GM12873 (cell line): ENCODE data around the gene PDZD8.

Source experiments
- TF ChIP-seq, protein P1 (sequence below): IDR thresholded peaks from 2 replicates; pipeline ENCODE4 v1.5.1; 2012; ENCODE audit warnings: low read depth, mild to moderate bottlenecking, moderate library complexity, low read length, control low read depth; ENCODE audit not compliant: insufficient read depth; ENCODE audit errors: missing control alignments

Gene PDZD8, protein sequence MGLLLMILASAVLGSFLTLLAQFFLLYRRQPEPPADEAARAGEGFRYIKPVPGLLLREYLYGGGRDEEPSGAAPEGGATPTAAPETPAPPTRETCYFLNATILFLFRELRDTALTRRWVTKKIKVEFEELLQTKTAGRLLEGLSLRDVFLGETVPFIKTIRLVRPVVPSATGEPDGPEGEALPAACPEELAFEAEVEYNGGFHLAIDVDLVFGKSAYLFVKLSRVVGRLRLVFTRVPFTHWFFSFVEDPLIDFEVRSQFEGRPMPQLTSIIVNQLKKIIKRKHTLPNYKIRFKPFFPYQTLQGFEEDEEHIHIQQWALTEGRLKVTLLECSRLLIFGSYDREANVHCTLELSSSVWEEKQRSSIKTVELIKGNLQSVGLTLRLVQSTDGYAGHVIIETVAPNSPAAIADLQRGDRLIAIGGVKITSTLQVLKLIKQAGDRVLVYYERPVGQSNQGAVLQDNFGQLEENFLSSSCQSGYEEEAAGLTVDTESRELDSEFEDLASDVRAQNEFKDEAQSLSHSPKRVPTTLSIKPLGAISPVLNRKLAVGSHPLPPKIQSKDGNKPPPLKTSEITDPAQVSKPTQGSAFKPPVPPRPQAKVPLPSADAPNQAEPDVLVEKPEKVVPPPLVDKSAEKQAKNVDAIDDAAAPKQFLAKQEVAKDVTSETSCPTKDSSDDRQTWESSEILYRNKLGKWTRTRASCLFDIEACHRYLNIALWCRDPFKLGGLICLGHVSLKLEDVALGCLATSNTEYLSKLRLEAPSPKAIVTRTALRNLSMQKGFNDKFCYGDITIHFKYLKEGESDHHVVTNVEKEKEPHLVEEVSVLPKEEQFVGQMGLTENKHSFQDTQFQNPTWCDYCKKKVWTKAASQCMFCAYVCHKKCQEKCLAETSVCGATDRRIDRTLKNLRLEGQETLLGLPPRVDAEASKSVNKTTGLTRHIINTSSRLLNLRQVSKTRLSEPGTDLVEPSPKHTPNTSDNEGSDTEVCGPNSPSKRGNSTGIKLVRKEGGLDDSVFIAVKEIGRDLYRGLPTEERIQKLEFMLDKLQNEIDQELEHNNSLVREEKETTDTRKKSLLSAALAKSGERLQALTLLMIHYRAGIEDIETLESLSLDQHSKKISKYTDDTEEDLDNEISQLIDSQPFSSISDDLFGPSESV

DNA sequence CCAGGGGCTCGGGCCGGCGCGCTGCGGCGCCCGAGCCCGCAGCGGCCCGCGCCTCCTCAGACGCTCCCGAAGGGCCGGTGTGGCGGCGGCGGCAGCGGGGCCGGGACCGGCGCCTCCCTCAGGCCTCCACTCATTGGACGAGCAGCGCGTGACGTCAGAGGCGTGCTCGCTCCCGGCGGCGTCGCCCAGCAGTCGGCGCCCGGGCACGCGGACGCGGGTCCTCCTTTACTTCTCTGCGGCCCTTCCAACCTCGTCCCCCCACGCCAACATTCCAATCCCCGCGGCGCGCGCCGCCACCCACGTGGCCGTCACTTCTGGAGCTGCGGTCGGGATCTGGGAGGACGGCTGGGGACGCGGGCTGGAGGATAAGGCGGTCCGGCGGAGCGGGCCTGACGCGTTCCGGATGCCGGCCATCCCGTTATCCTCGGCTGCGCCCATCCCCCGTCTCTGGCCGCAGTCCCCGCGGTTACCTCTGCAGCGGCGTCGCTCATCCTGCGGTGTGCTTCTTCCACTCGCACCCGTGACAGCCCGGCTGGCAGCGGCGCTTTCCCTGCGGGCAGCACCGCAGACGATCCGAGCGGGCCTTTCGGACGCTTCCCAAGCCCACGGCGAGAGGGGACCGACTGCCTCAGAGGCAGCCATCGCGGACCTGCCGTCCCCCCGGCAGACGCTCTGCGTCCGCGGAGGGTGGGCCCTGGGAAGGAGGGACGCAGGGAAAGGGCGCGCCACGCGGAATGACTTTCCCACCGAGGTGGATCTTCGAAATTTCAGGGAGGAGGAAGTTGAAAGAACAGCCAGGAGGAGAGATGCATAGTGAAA is at the start of gene PDZD8:
Gene PDZD8 (minus strand): TSS at position 81 of the 819 bp plus-strand sequence. CDS start 213 bp downstream, outside the sequence.
- TF ChIP-seq, protein P1, sequence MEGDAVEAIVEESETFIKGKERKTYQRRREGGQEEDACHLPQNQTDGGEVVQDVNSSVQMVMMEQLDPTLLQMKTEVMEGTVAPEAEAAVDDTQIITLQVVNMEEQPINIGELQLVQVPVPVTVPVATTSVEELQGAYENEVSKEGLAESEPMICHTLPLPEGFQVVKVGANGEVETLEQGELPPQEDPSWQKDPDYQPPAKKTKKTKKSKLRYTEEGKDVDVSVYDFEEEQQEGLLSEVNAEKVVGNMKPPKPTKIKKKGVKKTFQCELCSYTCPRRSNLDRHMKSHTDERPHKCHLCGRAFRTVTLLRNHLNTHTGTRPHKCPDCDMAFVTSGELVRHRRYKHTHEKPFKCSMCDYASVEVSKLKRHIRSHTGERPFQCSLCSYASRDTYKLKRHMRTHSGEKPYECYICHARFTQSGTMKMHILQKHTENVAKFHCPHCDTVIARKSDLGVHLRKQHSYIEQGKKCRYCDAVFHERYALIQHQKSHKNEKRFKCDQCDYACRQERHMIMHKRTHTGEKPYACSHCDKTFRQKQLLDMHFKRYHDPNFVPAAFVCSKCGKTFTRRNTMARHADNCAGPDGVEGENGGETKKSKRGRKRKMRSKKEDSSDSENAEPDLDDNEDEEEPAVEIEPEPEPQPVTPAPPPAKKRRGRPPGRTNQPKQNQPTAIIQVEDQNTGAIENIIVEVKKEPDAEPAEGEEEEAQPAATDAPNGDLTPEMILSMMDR, result no peak

DNA sequence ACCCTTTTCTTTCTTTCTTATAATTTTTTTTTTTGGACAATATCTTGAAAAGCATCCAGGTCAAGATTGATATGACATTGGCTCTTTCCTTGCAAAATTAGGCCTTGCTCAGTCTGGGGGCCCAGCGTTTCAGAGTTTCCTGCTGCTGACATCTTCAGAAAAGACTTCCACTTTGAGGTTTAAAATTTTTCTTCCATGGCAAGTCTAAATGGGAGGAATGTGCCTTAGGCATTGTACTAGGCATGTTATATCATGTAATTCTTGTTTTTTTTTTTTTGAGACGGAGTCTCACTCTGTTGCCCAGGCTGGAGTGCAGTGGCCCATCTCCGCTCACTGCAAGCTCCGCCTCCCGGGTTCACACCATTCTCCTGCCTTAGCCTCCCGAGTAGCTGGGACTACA is 48.9 kb upstream of the PDZD8 start:
- TF ChIP-seq, protein P1, result no peak

DNA sequence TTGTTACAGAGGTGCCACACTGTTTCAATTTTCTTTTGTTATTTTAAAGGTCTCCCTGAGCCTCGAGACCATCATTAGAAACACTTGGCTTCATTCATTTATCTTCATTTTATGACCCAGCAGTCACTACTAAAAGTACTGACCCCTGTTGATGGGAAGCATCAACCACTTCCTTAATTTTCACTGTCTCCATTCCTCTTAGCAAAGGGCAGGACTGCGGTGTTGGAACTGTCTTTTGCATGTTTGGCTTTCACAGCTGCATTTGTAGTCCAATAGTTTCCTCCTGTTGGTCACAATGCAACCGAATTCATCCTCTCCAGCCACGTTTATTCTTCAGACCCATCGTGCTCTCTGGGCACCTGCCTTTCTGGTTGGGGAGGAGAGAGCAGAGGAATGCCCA is 46.7 kb upstream of the PDZD8 start:
- TF ChIP-seq, protein P1, result no peak

DNA sequence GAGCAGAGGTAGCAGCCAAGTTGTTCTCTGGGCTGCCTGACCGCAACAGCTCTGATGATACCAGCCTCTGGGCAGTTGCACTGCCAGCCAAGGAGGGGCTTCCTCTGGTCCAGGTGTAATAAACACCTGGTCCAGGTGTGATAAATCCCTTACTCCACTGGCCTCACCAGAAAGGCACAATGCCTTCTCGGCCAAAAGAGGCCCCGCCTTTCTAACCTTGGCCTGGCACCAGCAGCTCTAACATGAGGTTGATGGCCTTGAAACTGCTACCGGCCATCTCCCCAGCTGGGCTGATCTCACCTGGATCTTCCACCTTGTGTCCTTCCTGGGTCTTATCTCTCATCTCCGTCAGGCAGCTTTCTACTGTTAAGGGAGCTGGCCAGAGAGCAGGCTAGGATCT is 45.5 kb upstream of the PDZD8 start:
- TF ChIP-seq, protein P1, result no peak

DNA sequence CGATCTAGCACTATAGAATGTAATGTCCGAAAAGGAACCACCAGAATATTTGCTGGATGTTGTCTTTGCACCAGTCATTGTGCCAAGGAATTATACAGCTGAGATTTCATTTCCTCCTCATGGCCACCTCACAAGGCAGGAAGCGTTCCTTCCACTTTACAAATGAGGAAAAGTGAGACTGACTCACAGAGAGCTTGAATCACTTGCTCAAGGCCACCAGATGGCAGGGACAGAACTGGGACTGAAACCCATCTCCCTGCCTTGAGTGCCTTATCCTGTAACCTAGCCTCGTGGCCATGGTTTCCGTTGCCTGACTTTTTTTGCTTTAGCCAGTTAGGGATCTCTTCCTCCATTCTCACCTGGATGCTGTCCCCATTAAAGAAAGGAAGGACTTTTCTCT is 44.7 kb upstream of the PDZD8 start:
- TF ChIP-seq, protein P1, result no peak

DNA sequence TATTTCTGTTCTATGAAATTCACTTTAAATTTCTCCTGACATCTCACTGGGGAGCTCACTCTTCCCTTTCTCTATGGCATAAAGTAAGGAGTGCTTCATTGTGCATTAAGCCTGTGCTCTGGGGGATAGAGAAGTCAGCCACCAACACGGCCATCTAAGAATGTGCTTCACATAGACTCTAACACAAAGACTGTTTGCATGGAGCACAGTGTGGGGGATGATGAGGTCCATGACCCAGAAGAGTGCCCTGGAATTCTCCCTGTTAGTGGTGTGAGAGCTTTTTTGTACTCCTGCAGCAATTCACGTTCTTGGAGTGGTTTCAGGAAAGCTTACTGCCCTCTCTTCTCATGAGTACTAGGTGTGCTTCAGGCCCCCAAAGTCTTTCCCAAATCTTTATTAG is 43.9 kb upstream of the PDZD8 start:
- TF ChIP-seq, protein P1, result no peak
